ENCODE data around the gene BCL2L13. TPM values are rescaled to one million over a fixed set of nuclear protein-coding genes. Genes with fewer than 3 reads are reported as not detected.

Gene BCL2L13, protein sequence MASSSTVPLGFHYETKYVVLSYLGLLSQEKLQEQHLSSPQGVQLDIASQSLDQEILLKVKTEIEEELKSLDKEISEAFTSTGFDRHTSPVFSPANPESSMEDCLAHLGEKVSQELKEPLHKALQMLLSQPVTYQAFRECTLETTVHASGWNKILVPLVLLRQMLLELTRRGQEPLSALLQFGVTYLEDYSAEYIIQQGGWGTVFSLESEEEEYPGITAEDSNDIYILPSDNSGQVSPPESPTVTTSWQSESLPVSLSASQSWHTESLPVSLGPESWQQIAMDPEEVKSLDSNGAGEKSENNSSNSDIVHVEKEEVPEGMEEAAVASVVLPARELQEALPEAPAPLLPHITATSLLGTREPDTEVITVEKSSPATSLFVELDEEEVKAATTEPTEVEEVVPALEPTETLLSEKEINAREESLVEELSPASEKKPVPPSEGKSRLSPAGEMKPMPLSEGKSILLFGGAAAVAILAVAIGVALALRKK
- 24.1 TPM for polyA plus RNA-seq (2012; ENCODE audit: missing spikeins)

DNA sequence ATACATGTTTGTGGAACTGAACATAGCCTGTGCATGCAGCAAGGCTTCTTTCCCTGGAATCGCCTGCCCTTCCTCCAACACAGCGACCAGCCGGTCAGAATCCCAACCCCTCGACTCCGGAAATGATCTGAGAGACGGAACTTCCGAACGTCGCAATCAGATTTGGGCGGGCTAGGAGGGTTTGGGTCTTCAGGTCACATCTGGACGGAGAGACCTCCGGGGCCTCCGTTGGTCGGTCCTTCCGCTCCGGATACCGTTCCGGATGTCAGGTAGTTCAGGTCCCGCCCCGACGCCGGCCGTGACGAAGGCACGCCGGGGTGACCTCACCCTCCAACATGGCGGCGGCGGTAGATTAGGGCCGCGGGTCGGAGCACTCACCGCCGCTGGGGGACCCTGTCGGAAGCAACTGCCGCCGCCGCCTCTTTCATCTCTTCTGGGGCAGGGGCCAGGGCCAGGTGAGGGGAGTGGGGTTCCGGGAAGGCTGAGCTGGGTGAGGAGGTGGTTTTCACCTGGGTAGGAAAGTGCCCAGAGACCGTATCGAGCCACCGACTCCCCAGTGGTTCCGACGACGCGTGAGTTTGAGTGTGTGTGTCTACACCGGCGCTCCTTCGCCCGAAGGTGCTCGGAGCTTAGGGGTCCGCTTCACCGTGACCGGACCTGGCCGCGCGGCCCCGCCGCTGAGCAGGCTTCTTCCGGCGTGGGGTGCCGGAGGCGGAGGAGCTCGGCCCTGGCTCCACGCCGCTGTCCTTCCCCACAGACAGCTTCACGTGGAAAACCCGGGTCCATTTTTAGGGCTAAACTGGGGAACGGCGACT, at the start of gene BCL2L13:
BCL2L13 (plus strand) TSS at position 326 of the 815 bp plus-strand sequence. CDS start 16,955 bp downstream, outside the sequence.
- DNase-seq (ENCODE audit: insufficient read length) (peak; percentile 85), FAIRE-seq (peak; percentile 94)
- TF ChIP-seq TAF1 (IDR thresholded peaks at IDR 0.05; ENCODE audit: borderline replicate concordance, low read depth, low read length), result peak; percentile 88
- peak; percentile 89 for TF ChIP-seq POLR2AphosphoS5 (IDR thresholded peaks at IDR 0.05; ENCODE audit: low read depth, low read length)
- peak; percentile 89 for TF ChIP-seq POLR2A (IDR thresholded peaks at IDR 0.05; ENCODE audit: low read depth, low read length)

DNA sequence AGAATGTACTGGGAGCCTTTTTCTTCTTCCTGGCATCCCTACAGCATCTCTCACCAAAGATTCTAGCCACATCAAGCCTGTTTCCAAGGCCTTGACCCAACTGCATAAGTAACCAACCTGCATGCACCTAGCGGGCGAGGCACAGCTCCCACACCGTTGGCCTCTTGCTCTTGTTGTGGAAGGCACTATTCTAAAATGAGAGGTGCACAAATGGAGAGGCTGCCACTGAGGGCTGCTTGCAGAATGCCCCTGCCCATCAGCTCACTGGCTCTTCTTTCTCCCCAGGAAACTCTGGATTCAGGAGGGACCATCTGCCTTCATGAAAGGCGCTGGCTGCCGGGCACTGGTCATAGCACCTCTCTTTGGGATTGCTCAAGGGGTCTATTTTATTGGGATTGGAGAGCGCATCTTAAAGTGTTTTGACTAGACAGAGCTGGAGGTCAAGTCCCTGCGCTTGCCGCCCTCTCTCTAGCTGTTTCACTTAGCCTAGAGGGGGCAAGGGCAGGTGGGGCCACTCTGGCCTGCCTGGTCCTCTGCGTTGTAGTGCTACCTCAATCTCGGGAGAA, 48.7 kb upstream of the BCL2L13 start:
- TF ChIP-seq POLR2A (IDR thresholded peaks at IDR 0.05; ENCODE audit: low read depth, low read length) (0 out of 2 replicates have a peak, but pooled peaks have one; percentile 23), POLR2AphosphoS5 (IDR thresholded peaks at IDR 0.05; ENCODE audit: low read depth, low read length) (no peak)
- no peak for FAIRE-seq

DNA sequence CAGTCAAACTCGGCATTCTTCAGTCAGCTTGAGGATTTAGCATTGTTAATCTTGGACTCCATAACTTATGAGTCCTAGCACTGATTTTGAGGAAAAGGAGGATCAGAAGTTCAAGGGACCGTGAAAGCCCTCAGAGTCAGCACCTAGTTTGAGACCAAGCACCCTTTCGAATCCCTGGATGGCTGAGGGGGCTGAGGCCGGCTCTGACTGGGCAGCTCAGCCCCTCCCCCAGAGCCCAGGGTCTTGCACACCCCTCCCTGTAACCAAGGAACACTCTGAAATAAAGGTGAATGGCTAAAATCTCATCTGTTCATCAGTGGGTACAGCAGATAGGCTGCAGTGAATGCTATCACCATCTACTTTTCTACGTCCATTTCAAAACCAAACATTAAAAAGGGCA, 48.0 kb upstream of the BCL2L13 start:
- no peak for FAIRE-seq
- DNase-seq (ENCODE audit: insufficient read length), result no peak
- TF ChIP-seq POLR2A (IDR thresholded peaks at IDR 0.05; ENCODE audit: low read depth, low read length), result no peak
- no peak for TF ChIP-seq TAF1 (IDR thresholded peaks at IDR 0.05; ENCODE audit: borderline replicate concordance, low read depth, low read length)
- no peak for TF ChIP-seq POLR2AphosphoS5 (IDR thresholded peaks at IDR 0.05; ENCODE audit: low read depth, low read length)

More for the DNA sequence above, 48.7 kb upstream of the BCL2L13 start:
- no peak for DNase-seq (ENCODE audit: insufficient read length)

DNA sequence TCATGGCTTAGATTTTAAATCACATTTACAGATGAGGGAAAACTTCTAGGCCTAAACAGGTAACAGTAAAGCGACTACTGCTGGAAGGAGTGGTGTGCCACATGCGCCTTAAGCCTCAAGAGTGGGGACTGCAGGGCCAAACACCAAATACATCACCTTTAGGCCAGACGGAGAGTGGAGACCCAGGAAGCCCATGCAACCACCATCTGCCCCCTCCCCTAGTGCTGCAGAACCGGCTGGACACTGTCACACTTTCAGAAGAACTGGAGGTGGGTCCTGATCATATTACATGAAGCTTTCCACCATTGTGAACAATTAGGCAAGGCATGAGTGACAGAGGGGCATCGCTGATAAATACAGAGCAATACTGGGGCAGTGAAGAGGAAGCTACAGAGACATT, 46.4 kb upstream of the BCL2L13 start:
- TF ChIP-seq POLR2A (IDR thresholded peaks at IDR 0.05; ENCODE audit: low read depth, low read length), result no peak
- TF ChIP-seq POLR2AphosphoS5 (IDR thresholded peaks at IDR 0.05; ENCODE audit: low read depth, low read length), result no peak
- TF ChIP-seq TAF1 (IDR thresholded peaks at IDR 0.05; ENCODE audit: borderline replicate concordance, low read depth, low read length), result no peak
- DNase-seq (ENCODE audit: insufficient read length) (no peak), FAIRE-seq (no peak)

DNA sequence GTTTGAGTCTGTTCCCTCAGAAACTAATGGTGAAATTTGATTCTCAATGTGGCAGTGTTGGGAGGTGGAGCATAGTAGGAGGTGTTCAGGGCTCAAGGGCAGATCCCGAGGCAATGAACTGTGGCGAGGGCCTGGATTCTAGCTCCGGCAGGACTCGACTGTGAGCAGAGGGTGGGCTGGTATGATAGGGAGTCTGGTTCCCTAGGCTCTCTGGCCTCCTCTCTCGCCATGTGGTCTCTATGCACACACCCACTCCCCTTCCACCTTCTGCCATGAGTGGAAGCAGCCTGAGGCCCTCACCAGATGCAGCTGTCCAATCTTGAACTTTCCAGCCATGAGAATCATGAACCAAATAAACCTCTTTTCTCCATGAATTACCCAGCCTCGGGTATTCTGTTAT, 42.3 kb upstream of the BCL2L13 start:
- DNase-seq (ENCODE audit: insufficient read length), result no peak
- no peak for TF ChIP-seq POLR2AphosphoS5 (IDR thresholded peaks at IDR 0.05; ENCODE audit: low read depth, low read length)
- TF ChIP-seq TAF1 (IDR thresholded peaks at IDR 0.05; ENCODE audit: borderline replicate concordance, low read depth, low read length), result no peak
- no peak for TF ChIP-seq POLR2A (IDR thresholded peaks at IDR 0.05; ENCODE audit: low read depth, low read length)
- no peak for FAIRE-seq

DNA sequence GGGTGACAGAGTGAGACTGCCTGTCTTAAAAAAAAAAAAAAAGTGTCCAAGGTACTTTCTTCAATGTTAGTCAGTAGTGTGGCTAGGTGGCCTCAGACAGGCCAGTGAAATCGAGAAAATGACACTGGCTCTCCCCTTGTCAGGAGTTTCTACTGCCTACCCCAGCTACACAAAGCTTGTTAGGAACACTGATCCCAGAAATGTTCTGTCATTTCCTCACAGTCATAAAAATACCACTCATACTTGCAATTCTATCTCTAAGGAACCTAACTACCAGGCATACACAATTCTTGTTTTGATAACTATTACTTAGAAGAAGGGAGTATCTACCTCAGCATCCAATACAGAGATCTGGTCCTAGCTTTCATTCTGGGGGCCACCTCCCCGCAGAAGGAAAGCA, 41.3 kb upstream of the BCL2L13 start:
- TF ChIP-seq POLR2AphosphoS5 (IDR thresholded peaks at IDR 0.05; ENCODE audit: low read depth, low read length) (no peak), TAF1 (IDR thresholded peaks at IDR 0.05; ENCODE audit: borderline replicate concordance, low read depth, low read length) (no peak), POLR2A (IDR thresholded peaks at IDR 0.05; ENCODE audit: low read depth, low read length) (no peak)

DNA sequence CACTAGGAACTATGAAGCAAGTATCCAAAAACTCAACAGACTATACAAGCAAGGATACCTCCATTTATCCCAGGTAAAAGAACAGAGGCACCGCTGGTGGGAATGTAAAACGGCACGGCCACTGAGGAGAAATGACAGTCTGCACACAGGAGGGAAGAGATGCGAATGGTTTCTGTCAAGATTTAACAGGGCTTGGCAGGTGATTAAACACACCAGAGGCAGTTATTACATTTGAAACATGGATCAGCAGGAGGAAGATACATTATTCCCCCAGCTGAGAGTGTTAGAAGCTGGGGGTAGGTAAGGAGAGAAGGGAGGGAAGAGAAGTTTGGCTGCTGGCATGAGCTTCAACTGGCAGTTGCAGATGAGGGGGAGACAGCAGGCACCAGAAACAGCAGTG, 40.2 kb upstream of the BCL2L13 start:
- TF ChIP-seq POLR2A (IDR thresholded peaks at IDR 0.05; ENCODE audit: low read depth, low read length) (no peak), TAF1 (IDR thresholded peaks at IDR 0.05; ENCODE audit: borderline replicate concordance, low read depth, low read length) (no peak), POLR2AphosphoS5 (IDR thresholded peaks at IDR 0.05; ENCODE audit: low read depth, low read length) (no peak)
- no peak for FAIRE-seq
- DNase-seq (ENCODE audit: insufficient read length), result no peak

More for the DNA sequence above, 41.3 kb upstream of the BCL2L13 start:
- FAIRE-seq (no peak), DNase-seq (ENCODE audit: insufficient read length) (no peak)

DNA sequence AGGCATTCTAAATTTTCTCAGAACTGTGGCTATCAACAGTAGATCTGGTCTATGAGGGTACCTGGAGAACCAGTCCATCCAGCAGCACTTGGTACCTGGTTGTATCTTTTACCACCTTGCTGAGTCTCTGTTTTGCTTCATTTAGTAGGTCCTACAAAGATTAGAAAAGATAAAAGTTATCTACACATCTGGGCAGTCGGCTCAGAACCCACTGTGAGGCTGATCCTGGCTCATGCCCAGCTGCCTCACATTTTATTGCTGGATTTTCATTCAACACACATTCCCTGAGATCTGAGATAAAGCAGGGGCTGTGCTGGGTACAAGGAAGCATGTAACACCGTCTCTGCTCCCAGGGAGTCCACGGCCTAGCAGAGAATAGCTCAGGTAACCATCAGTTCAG, 37.5 kb upstream of the BCL2L13 start:
- no peak for DNase-seq (ENCODE audit: insufficient read length)
- FAIRE-seq, result no peak
- TF ChIP-seq POLR2A (IDR thresholded peaks at IDR 0.05; ENCODE audit: low read depth, low read length) (no peak), POLR2AphosphoS5 (IDR thresholded peaks at IDR 0.05; ENCODE audit: low read depth, low read length) (no peak), TAF1 (IDR thresholded peaks at IDR 0.05; ENCODE audit: borderline replicate concordance, low read depth, low read length) (no peak)

DNA sequence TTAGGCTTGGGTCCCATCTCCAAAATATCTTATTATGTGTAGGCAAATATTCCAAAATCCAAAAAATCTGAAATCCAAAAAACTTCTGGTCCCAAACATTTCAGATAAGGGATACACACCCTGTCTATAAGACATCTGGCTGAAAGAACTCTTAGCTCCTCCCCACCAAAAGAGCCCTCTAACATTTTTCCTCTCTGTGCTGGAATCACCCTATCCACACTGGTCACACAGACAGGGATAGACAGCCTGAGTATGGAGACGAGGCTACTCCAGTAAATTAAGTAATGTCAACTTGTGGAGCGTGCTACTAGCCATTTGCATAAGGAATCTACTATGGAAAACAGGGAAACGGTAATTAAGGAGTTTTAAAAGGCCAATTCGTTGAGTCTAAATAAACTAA, 34.9 kb upstream of the BCL2L13 start:
- FAIRE-seq (no peak), DNase-seq (ENCODE audit: insufficient read length) (no peak)

DNA sequence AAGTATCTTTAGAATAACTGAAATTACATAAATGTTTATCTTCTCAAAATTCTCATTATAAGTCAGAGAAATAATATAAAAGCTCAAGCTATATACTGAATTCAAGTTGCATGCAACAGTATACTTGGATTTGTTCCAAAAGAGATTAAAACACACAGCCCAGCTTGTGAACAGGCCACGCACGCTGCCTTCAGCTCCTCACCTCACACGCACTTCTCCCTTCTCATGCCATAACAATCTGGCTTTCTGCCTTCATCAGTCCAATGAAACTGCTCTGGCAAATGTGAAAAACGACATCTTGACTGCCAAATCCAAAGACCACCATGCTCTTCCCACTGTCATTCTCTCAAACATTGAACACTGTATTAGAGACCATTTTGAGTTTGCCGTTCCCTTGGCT, 32.1 kb upstream of the BCL2L13 start:
- DNase-seq (ENCODE audit: insufficient read length) (no peak), FAIRE-seq (no peak)
- TF ChIP-seq POLR2AphosphoS5 (IDR thresholded peaks at IDR 0.05; ENCODE audit: low read depth, low read length), result no peak
- no peak for TF ChIP-seq POLR2A (IDR thresholded peaks at IDR 0.05; ENCODE audit: low read depth, low read length)
- TF ChIP-seq TAF1 (IDR thresholded peaks at IDR 0.05; ENCODE audit: borderline replicate concordance, low read depth, low read length), result no peak

More for the DNA sequence above, 34.9 kb upstream of the BCL2L13 start:
- no peak for TF ChIP-seq POLR2AphosphoS5 (IDR thresholded peaks at IDR 0.05; ENCODE audit: low read depth, low read length)
- TF ChIP-seq POLR2A (IDR thresholded peaks at IDR 0.05; ENCODE audit: low read depth, low read length), result no peak

DNA sequence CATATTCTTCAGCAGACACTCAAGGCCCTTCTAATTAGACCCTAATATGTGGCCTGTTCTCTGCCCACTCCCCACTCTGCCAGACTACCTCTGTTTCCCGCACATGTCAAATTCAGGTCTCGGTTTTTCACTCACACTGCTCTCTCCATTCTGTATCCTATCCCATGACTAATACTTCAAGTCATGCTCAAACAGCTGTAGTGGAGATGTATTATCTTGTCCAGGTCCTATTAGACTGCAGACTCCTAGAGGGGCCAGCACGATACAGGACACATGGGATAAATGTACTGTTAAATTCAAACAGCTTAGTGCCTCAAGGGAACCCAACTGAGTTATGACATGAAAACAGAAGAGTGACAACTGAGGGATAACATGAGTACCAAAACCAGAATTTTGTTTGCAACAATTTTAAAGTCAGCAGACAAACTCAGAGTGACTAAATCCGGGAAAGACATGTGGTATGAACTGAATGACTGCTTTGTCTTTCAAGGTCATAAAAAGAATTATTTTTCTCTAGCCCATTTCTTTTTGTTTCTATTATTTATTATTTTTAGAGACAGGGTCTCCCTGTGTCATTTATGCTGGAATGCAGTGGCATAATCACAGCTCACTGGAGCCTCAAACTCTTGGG, 30.6 kb upstream of the BCL2L13 start:
- peak; percentile 9 for FAIRE-seq
- no peak for TF ChIP-seq TAF1 (IDR thresholded peaks at IDR 0.05; ENCODE audit: borderline replicate concordance, low read depth, low read length)
- no peak for DNase-seq (ENCODE audit: insufficient read length)

Data from GM12892 (cell line).